ENCODE measurements around the gene PDK2.

PDK2 gene

GRCh38 chr17:50050431-50051032 lies 44.6 kb upstream of the PDK2 start:
- no peak for ATAC-seq
- TF ChIP-seq PPARA (CRISPR knock-in tag; IDR thresholded peaks at IDR 0.05; ENCODE audit: borderline replicate concordance) (no peak), ISL1 (CRISPR knock-in tag; IDR thresholded peaks at IDR 0.05) (no peak), ARNTL (CRISPR knock-in tag; IDR thresholded peaks at IDR 0.05; ENCODE audit: borderline replicate concordance, low read depth) (no peak), ZNF70 (CRISPR knock-in tag; IDR thresholded peaks at IDR 0.05) (no peak), ZNF565 (CRISPR knock-in tag; conservative IDR thresholded peaks at IDR 0.05; ENCODE audit: low read depth) (no peak), ZFP3 (CRISPR knock-in tag; IDR thresholded peaks at IDR 0.05) (no peak), ZNF8 (CRISPR knock-in tag; IDR thresholded peaks at IDR 0.05) (no peak), CSRNP3 (CRISPR knock-in tag; IDR thresholded peaks at IDR 0.05) (no peak)

GRCh38 chr17:50051082-50051576 lies 44.0 kb upstream of the PDK2 start:
- TF ChIP-seq ZFP3 (CRISPR knock-in tag; IDR thresholded peaks at IDR 0.05): peak; percentile 64; the same call in 1 of the 2 replicates
- TF ChIP-seq ARNTL (CRISPR knock-in tag; IDR thresholded peaks at IDR 0.05; ENCODE audit: borderline replicate concordance, low read depth): no peak
- TF ChIP-seq CSRNP3 (CRISPR knock-in tag; IDR thresholded peaks at IDR 0.05): no peak
- no peak for TF ChIP-seq ZNF8 (CRISPR knock-in tag; IDR thresholded peaks at IDR 0.05)

GRCh38 chr17:50051606-50052005 lies 43.5 kb upstream of the PDK2 start:
- no peak for ATAC-seq
- TF ChIP-seq ISL1 (CRISPR knock-in tag; IDR thresholded peaks at IDR 0.05) (no peak), ESRRG (CRISPR knock-in tag; IDR thresholded peaks at IDR 0.05) (no peak), CSDC2 (CRISPR knock-in tag; IDR thresholded peaks at IDR 0.05) (no peak), RARB (CRISPR knock-in tag; IDR thresholded peaks at IDR 0.05) (no peak), BACH2 (CRISPR knock-in tag; IDR thresholded peaks at IDR 0.05; ENCODE audit: borderline replicate concordance) (no peak), ZNF565 (CRISPR knock-in tag; conservative IDR thresholded peaks at IDR 0.05; ENCODE audit: low read depth) (no peak), ZNF8 (CRISPR knock-in tag; IDR thresholded peaks at IDR 0.05) (no peak), PATZ1 (CRISPR knock-in tag; IDR thresholded peaks at IDR 0.05; ENCODE audit: borderline replicate concordance) (no peak), CREB5 (CRISPR knock-in tag; IDR thresholded peaks at IDR 0.05; ENCODE audit: low read depth) (no peak), GLIS3 (CRISPR knock-in tag; IDR thresholded peaks at IDR 0.05) (no peak), OSR1 (CRISPR knock-in tag; IDR thresholded peaks at IDR 0.05) (no peak), ZC3H10 (CRISPR knock-in tag; IDR thresholded peaks at IDR 0.05) (no peak), ZFP30 (CRISPR knock-in tag; IDR thresholded peaks at IDR 0.05) (no peak), TOX (CRISPR knock-in tag; IDR thresholded peaks at IDR 0.05; ENCODE audit: borderline replicate concordance) (no peak), PPARA (CRISPR knock-in tag; IDR thresholded peaks at IDR 0.05; ENCODE audit: borderline replicate concordance) (no peak), POU6F1 (CRISPR knock-in tag; IDR thresholded peaks at IDR 0.05; ENCODE audit: borderline replicate concordance, low read depth) (no peak), TSHZ2 (CRISPR knock-in tag; IDR thresholded peaks at IDR 0.05) (no peak), TCF4 (CRISPR knock-in tag; IDR thresholded peaks at IDR 0.05; ENCODE audit: borderline replicate concordance) (no peak), ZFP3 (CRISPR knock-in tag; IDR thresholded peaks at IDR 0.05) (no peak)

More at GRCh38 chr17:50051082-50051576, 44.0 kb upstream of the PDK2 start:
- peak; percentile 15 for ATAC-seq

Data from SK-N-SH treated with all-trans-retinoic acid at 6 μM for 48 hours (cell line).